CD4-positive, alpha-beta T cell (primary cell): ENCODE results near the gene CDH20. TPM values are rescaled to one million over a fixed set of nuclear protein-coding genes. Genes with fewer than 3 reads are reported as not detected.

ENCODE experiments used
- ATAC-seq: fragments of 200-7000 bp; cut with Tn5 transposase; one replicate; pipeline ENCODE4 v1.10.0; 2022; ENCODE audit warnings: mild to moderate bottlenecking; ENCODE audit not compliant: poor library complexity
- CTCF ChIA-PET: fragments of 350-600 bp; sonication (Branson Sonifier 250); formaldehyde crosslinking; loops from one replicate; lab custom pipeline; 2021; ENCODE audit warnings: antibody characterized with exemption, inconsistent platforms; lab: Charles Lee
- POLR2A ChIA-PET: fragments of 350-600 bp; sonication (Branson Sonifier 250); formaldehyde crosslinking; loops from one replicate; lab custom pipeline; 2021; ENCODE audit warnings: antibody characterized with exemption, inconsistent platforms; lab: Charles Lee
- DNase-seq, 14 experiments: peaks; one replicate each; pipeline ENCODE4 v3.0.0-alpha.2; 2013 to 2020; ENCODE audit warnings: mixed read lengths in 2 of 14
- H3K27ac ChIP-seq, 2 donors: one replicate each; pipeline versions ENCODE4 v1.5.1 to v1.7.0; 2013; ENCODE audit warnings: low read length in 2 of 2, low read depth in 1 of 2, mild to moderate bottlenecking in 1 of 2
- H3K27me3 ChIP-seq, 2 experiments: 1 replicate in 1 of 2; 2 replicates in 1 of 2; pipeline versions ENCODE4 v1.6.1 to v1.7.0; 2013; ENCODE audit warnings: low read length in 2 of 2, control low read depth in 1 of 2, mild to moderate bottlenecking in 1 of 2, moderate library complexity in 1 of 2; ENCODE audit not compliant: insufficient read depth in 2 of 2, control insufficient read depth in 1 of 2
- H3K36me3 ChIP-seq: one replicate; pipeline ENCODE4 v1.6.1; 2013; ENCODE audit warnings: low read length, control low read depth; ENCODE audit not compliant: insufficient read depth
- H3K4me1 ChIP-seq: one replicate; pipeline ENCODE4 v1.6.1; 2013; ENCODE audit warnings: low read length, control low read depth; ENCODE audit not compliant: insufficient read depth
- H3K4me3 ChIP-seq: one replicate; pipeline ENCODE4 v1.5.1; 2013; ENCODE audit warnings: mild to moderate bottlenecking, low read length, moderate library complexity
- H3K9me3 ChIP-seq, 2 experiments: 1 replicate in 1 of 2; 2 replicates in 1 of 2; pipeline versions ENCODE4 v1.6.1 to v1.7.0; 2013; ENCODE audit warnings: low read length in 2 of 2, mild to moderate bottlenecking in 2 of 2, control low read depth in 1 of 2, moderate library complexity in 1 of 2; ENCODE audit not compliant: control insufficient read depth in 1 of 2, insufficient read depth in 1 of 2
- H3K27ac Mint-ChIP-seq: one replicate; pipeline ENCODE4 v1.8.0; 2020; ENCODE audit warnings: mixed read lengths
- H3K27me3 Mint-ChIP-seq: one replicate; pipeline ENCODE4 v1.8.0; 2021; ENCODE audit warnings: mixed read lengths
- H3K36me3 Mint-ChIP-seq: one replicate; pipeline ENCODE4 v1.8.0; 2021; ENCODE audit warnings: low read depth, mixed read lengths
- H3K4me1 Mint-ChIP-seq: one replicate; pipeline ENCODE4 v1.8.0; 2021; ENCODE audit warnings: low read depth, mixed read lengths
- H3K4me3 Mint-ChIP-seq: one replicate; pipeline ENCODE4 v1.8.0; 2020; ENCODE audit warnings: mild to moderate bottlenecking, mixed read lengths
- H3K9me3 Mint-ChIP-seq: one replicate; pipeline ENCODE4 v1.8.0; 2020; ENCODE audit warnings: mixed read lengths
- intact Hi-C, 2 experiments: fragments of 100-400 bp; cut with DNase I in 1 of 2; cut with micrococcal nuclease in 1 of 2; formaldehyde crosslinking; loops; one replicate each; pipeline versions ENCODE4 v1.15.1 to v1.9.0; 2023 to 2025; cut with DNase I, micrococcal nuclease
- total RNA-seq, 174 experiments: library from RNA in 2 of 174; stranded (reverse) in 2 of 174; gene quantifications; one replicate each; pipeline ENCODE4 v1.2.3 and lab custom pipeline; 2021 to 2026
- TF ChIP-seq, protein P1 (sequence below): fragments of 200-600 bp; IDR thresholded peaks from one replicate; pipeline ENCODE4 v1.8.0; 2022; ENCODE audit warnings: antibody characterized with exemption, mild to moderate bottlenecking

The CDH20 gene
- total RNA-seq, 2 experiments from 2014 or later, result 0.16 to 0.39 TPM

DNA sequence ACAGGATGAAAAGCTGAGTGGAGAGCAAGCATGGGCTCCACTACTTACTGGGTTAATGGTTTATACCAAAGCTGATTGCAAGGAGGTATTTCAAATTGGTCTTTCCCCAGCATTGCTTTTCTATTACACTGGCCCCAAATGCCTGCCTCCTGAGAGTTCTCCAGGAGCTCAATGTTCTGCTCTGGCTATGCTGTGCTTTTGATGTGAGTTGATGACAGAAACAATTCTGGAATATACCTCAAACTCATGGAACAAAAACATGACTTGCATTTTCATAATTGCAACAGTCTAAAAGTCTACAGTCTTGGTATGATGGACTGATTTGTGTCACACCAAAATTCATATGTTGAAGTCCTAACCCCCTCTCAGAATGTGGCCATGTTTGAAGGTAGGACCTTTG lies 258.0 kb downstream of the CDH20 start:
- no peak for ATAC-seq
- no peak overlapping the region for H3K27ac ChIP-seq
- POLR2A ChIA-PET, result no interaction called here
- H3K36me3 Mint-ChIP-seq, result no peaks in the 10 kb centered on the region
- no peaks in the 10 kb centered on the region for H3K4me1 ChIP-seq
- H3K4me1 Mint-ChIP-seq, result no peaks in the 10 kb centered on the region
- no peak for DNase-seq
- no peaks in the 10 kb centered on the region for H3K9me3 Mint-ChIP-seq
- CTCF ChIA-PET, result no interaction called here
- H3K27me3 Mint-ChIP-seq, result peaks cover 29% of the 10 kb centered on the region
- H3K27me3 ChIP-seq, result peaks cover 0 to 15% of the 10 kb centered on the region in 2 experiments
- TF ChIP-seq, protein P1, sequence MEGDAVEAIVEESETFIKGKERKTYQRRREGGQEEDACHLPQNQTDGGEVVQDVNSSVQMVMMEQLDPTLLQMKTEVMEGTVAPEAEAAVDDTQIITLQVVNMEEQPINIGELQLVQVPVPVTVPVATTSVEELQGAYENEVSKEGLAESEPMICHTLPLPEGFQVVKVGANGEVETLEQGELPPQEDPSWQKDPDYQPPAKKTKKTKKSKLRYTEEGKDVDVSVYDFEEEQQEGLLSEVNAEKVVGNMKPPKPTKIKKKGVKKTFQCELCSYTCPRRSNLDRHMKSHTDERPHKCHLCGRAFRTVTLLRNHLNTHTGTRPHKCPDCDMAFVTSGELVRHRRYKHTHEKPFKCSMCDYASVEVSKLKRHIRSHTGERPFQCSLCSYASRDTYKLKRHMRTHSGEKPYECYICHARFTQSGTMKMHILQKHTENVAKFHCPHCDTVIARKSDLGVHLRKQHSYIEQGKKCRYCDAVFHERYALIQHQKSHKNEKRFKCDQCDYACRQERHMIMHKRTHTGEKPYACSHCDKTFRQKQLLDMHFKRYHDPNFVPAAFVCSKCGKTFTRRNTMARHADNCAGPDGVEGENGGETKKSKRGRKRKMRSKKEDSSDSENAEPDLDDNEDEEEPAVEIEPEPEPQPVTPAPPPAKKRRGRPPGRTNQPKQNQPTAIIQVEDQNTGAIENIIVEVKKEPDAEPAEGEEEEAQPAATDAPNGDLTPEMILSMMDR, result no peak
- no peak overlapping the region for H3K4me3 Mint-ChIP-seq
- no peak overlapping the region for H3K4me3 ChIP-seq
- no peak overlapping the region for H3K27ac Mint-ChIP-seq
- no peaks in the 10 kb centered on the region for H3K36me3 ChIP-seq
- intact Hi-C loops, result no loop called here
- no peaks in the 10 kb centered on the region for H3K9me3 ChIP-seq

- ATAC-seq, result no peak
- intact Hi-C loops, result no loop called here
- no peaks in the 10 kb centered on the region for H3K36me3 Mint-ChIP-seq
Measured at GRCh38 chr18:61595615-61596251, 262.5 kb downstream of the CDH20 start.

GRCh38 chr18:61596296-61596695 lies 263.1 kb downstream of the CDH20 start:
- Mint-ChIP-seq H3K36me3 (no peaks in the 10 kb centered on the region), H3K27me3 (peaks cover 15% of the 10 kb centered on the region), H3K9me3 (no peaks in the 10 kb centered on the region), H3K4me3 (no peak overlapping the region), H3K27ac (no peak overlapping the region), H3K4me1 (no peaks in the 10 kb centered on the region)
- CTCF ChIA-PET, result no interaction called here
- POLR2A ChIA-PET, result no interaction called here
- H3K9me3 ChIP-seq, result no peaks in the 10 kb centered on the region
- intact Hi-C loops, result no loop called here
- H3K36me3 ChIP-seq, result no peaks in the 10 kb centered on the region
- no peaks in the 10 kb centered on the region for H3K27me3 ChIP-seq
- no peak overlapping the region for H3K4me3 ChIP-seq
- TF ChIP-seq, protein P1, result no peak
- ATAC-seq, result no peak
- H3K27ac ChIP-seq, result no peak overlapping the region
- no peaks in the 10 kb centered on the region for H3K4me1 ChIP-seq
- DNase-seq, result no peak

More at GRCh38 chr18:61595615-61596251, 262.5 kb downstream of the CDH20 start:
- no peak overlapping the region for H3K4me3 Mint-ChIP-seq
- no peak overlapping the region for H3K27ac Mint-ChIP-seq
- POLR2A ChIA-PET, result no interaction called here
- H3K9me3 Mint-ChIP-seq, result no peaks in the 10 kb centered on the region
- Histone ChIP-seq H3K27me3 (no peaks in the 10 kb centered on the region), H3K9me3 (no peaks in the 10 kb centered on the region), H3K4me1 (no peaks in the 10 kb centered on the region), H3K27ac (no peak overlapping the region), H3K36me3 (no peaks in the 10 kb centered on the region), H3K4me3 (no peak overlapping the region)
- no peaks in the 10 kb centered on the region for H3K4me1 Mint-ChIP-seq
- DNase-seq, result no peak
- CTCF ChIA-PET, result no interaction called here
- TF ChIP-seq, protein P1, result no peak
- H3K27me3 Mint-ChIP-seq, result peaks cover 13% of the 10 kb centered on the region
